GM12864 (cell line): ENCODE data around the gene AFF2.

Experiments
- DNase-seq: peaks from one replicate; pipeline ENCODE4 v3.0.0-alpha.2; 2011; ENCODE audit warnings: low read depth
- H3K4me3 ChIP-seq: 2 replicates; pipeline ENCODE4 v1.5.1; 2011; ENCODE audit warnings: mild to moderate bottlenecking, low read depth, low read length, control low read depth
- CTCF ChIP-seq: IDR thresholded peaks from 2 replicates; pipeline ENCODE4 v1.5.1; 2011; ENCODE audit warnings: low read depth, mild to moderate bottlenecking, moderate library complexity, low read length, control low read depth, inconsistent platforms; ENCODE audit errors: missing control alignments

The AFF2 gene

GRCh38 chrX:148492057-148492456 lies 8.4 kb upstream of the AFF2 start:
- DNase-seq: no peak
- no peak overlapping the region for H3K4me3 ChIP-seq
- no peak for TF ChIP-seq CTCF

- TF ChIP-seq CTCF: no peak
- H3K4me3 ChIP-seq: no peak overlapping the region
- DNase-seq: no peak
These were observed 5.2 kb upstream of the AFF2 start for GRCh38 chrX:148495176-148495575.

GRCh38 chrX:148498067-148498466 lies 2.4 kb upstream of the AFF2 start:
- no peak for DNase-seq
- H3K4me3 ChIP-seq: no peak overlapping the region
- no peak for TF ChIP-seq CTCF

GRCh38 chrX:148499638-148500422 lies 587 bp upstream of the AFF2 start:
- no peak overlapping the region for H3K4me3 ChIP-seq
- DNase-seq: no peak
- no peak for TF ChIP-seq CTCF

- peak overlapping the region; percentile 30 for H3K4me3 ChIP-seq
- DNase-seq: no peak
- TF ChIP-seq CTCF: no peak
These were observed 1.1 kb downstream of the AFF2 start for GRCh38 chrX:148501386-148502066.

DNA sequence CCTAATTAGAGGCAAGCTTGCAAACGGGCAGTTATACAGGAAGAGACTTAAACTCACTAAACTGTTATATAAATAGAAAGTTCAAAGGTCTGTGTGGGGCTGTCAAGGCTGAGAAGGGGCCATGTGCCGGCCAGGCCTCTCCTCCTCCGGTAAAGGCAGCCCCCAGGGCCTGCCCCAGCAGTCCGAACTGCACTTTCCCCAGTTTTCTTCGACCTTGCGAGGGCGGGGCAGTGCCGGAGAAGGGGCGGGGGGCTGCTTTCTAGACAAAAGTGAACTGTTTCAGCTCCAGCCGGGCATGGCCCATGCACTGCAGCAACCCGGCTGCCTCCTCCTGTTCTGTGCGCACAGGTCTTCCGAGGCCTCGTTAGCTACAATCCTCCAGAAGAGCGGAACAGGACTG lies 4.1 kb downstream of the AFF2 start:
- no peak for DNase-seq
- H3K4me3 ChIP-seq: no peak overlapping the region
- no peak for TF ChIP-seq CTCF
